Liver (tissue), 9 donors: Measurements from ENCODE around the gene GNG3. TPM values are rescaled to one million over a fixed set of nuclear protein-coding genes. Genes with fewer than 3 reads are reported as not detected.

Experiments
- DNase-seq: peaks from one replicate; pipeline ENCODE4 v3.0.0-alpha.2; 2017; ENCODE audit warnings: low spot score
- H3K27ac ChIP-seq, 2 donors: one replicate each; pipeline ENCODE4 v1.7.0; 2013; ENCODE audit warnings: inconsistent platforms in 2 of 2, low read length in 2 of 2, control low read depth in 1 of 2, low read depth in 1 of 2, mild to moderate bottlenecking in 1 of 2
- H3K27me3 ChIP-seq, 4 donors: one replicate each; pipeline versions ENCODE4 v1.6.1 to v1.7.0; 2013; ENCODE audit warnings: low read length in 3 of 4, inconsistent platforms in 1 of 4, mild to moderate bottlenecking in 1 of 4, moderate library complexity in 1 of 4; ENCODE audit not compliant: control insufficient read depth in 4 of 4, insufficient read depth in 4 of 4
- H3K36me3 ChIP-seq, 4 donors: one replicate each; pipeline versions ENCODE4 v1.6.1 to v1.7.0; 2013; ENCODE audit warnings: low read length in 3 of 4, mild to moderate bottlenecking in 3 of 4, low read depth in 1 of 4, moderate library complexity in 1 of 4; ENCODE audit not compliant: control insufficient read depth in 4 of 4, insufficient read depth in 3 of 4
- H3K4me1 ChIP-seq, 4 donors: one replicate each; pipeline versions ENCODE4 v1.6.1 to v1.7.0; 2013; ENCODE audit warnings: low read length in 3 of 4, mild to moderate bottlenecking in 3 of 4, moderate library complexity in 1 of 4; ENCODE audit not compliant: control insufficient read depth in 4 of 4, insufficient read depth in 4 of 4
- H3K4me3 ChIP-seq, 3 donors: one replicate each; pipeline versions ENCODE4 v1.6.1 to v1.7.0; 2013; ENCODE audit warnings: low read length in 3 of 3, control low read depth in 1 of 3, low read depth in 1 of 3, mild to moderate bottlenecking in 1 of 3
- H3K9ac ChIP-seq, 2 donors: one replicate each; pipeline ENCODE4 v1.7.0; 2013; ENCODE audit warnings: low read length in 2 of 2, mild to moderate bottlenecking in 2 of 2, moderate library complexity in 2 of 2, control low read depth in 1 of 2, low read depth in 1 of 2
- H3K9me3 ChIP-seq, 4 donors: one replicate each; pipeline versions ENCODE4 v1.6.1 to v1.7.0; 2013; ENCODE audit warnings: low read length in 3 of 4; ENCODE audit not compliant: control insufficient read depth in 4 of 4
- EGR1 ChIP-seq, 2 donors: IDR thresholded peaks; 2 replicates each; pipeline ENCODE4 v1.6.1; 2016 to 2018; ENCODE audit warnings: antibody characterized with exemption in 2 of 2, low read depth in 2 of 2
- FOXA1 ChIP-seq: IDR thresholded peaks from 2 replicates; pipeline ENCODE4 v1.6.1; 2016; ENCODE audit warnings: antibody characterized with exemption
- GABPA ChIP-seq, 2 donors: IDR thresholded peaks in 1 of 2; conservative IDR thresholded peaks in 1 of 2; 2 replicates each; pipeline ENCODE4 v1.6.1; 2016; ENCODE audit warnings: antibody characterized with exemption in 2 of 2, mild to moderate bottlenecking in 1 of 2, moderate library complexity in 1 of 2
- JUND ChIP-seq, 2 donors: IDR thresholded peaks; 2 replicates each; pipeline ENCODE4 v1.6.1; 2016; ENCODE audit warnings: antibody characterized with exemption in 2 of 2
- MAX ChIP-seq: IDR thresholded peaks from 2 replicates; pipeline ENCODE4 v1.6.1; 2016; ENCODE audit warnings: antibody characterized with exemption
- RAD21 ChIP-seq, 2 donors: IDR thresholded peaks; 2 replicates each; pipeline ENCODE4 v1.6.1; 2016; ENCODE audit warnings: antibody characterized with exemption in 2 of 2, mild to moderate bottlenecking in 2 of 2
- YY1 ChIP-seq: IDR thresholded peaks from 2 replicates; pipeline ENCODE4 v1.6.1; 2016; ENCODE audit warnings: antibody characterized with exemption, mild to moderate bottlenecking
- ZBTB33 ChIP-seq: IDR thresholded peaks from 2 replicates; pipeline ENCODE4 v1.6.1; 2016; ENCODE audit warnings: antibody characterized with exemption
- WGBS: extraction: QIAGEN DNeasy Blood & Tissue Kit; methylation state at CpG from one replicate; pipeline ENCODE4 v1.1.7; 2013; 5-methylcytosine and 5-hydroxymethylcytosine counted together
- polyA plus RNA-seq, 2 donors: library from polyadenylated mRNA; stranded (reverse) in 1 of 2; unstranded in 1 of 2; fragments of 200-250 nt in 1 of 2; fragments of >200 nt in 1 of 2; fragmentation: Nextera tagmentation in 1 of 2; extraction: Ambion mirVana in 1 of 2; gene quantifications; one replicate each; pipeline versions ENCODE4 v1.2.1 to v1.2.3, GENCODE V29; 2013 to 2015
- total RNA-seq, 2 donors: library from RNA; depleted of rRNA; stranded (reverse); fragments of >200 nt; gene quantifications; one replicate each; pipeline ENCODE4 v1.2.3, GENCODE V29; 2014
- TF ChIP-seq, protein P1 (sequence below): IDR thresholded peaks from 2 replicates; pipeline ENCODE4 v1.6.1; 2016; ENCODE audit warnings: antibody characterized with exemption, mild to moderate bottlenecking
- TF ChIP-seq, protein P2 (sequence below): IDR thresholded peaks from 2 replicates; pipeline ENCODE4 v1.6.1; 2016; ENCODE audit warnings: antibody characterized with exemption
- TF ChIP-seq, protein P3 (sequence below): fragments of 150-350 bp; IDR thresholded peaks from 2 replicates; pipeline ENCODE4 v1.5.1; 2017; ENCODE audit warnings: improper control_type of control experiment, low read depth, low read length; ENCODE audit not compliant: missing input control
- donor health status: healthy.
- donor health status: healthy.
- donor health status: healthy.
- donor health status: healthy.
- donor health status: healthy.

Gene GNG3
- total and polyA plus RNA-seq, 4 donors: 0.19 TPM; not detected in 3

DNA sequence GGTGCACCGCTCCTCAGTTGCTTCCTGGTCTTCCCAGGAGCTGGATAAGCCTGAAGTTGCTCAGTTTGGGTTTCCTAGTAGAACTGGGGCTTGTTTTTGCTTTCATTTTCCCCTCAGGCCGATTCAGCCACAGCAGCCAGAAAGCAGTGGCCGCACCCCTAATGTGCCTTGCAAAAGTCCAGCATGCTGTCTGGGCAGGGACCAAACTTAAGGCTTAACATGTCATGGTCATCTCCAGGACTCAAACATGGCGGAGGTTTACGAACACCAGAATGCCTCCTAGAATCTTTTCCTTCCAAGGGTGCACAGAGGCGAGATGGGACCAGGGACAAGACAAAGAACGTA lies 2.5 kb downstream of the GNG3 start:
- H3K27me3 ChIP-seq: no peaks in the 10 kb centered on the region
- peak overlapping the region; percentile 79 to 91 for H3K9ac ChIP-seq
- no peaks in the 10 kb centered on the region for H3K9me3 ChIP-seq
- DNase-seq: no peak
- peak overlapping the region; percentile 55 to 85 (median 56) for H3K4me3 ChIP-seq
- 65% methylated on average over 7 of the region's 7 CpGs for WGBS
- peaks cover 20 to 73% (median 60%) of the 10 kb centered on the region in 4 donors for H3K4me1 ChIP-seq
- peaks cover 0 to 9% (median 8%) of the 10 kb centered on the region in 4 donors for H3K36me3 ChIP-seq
- TF ChIP-seq, protein P1, sequence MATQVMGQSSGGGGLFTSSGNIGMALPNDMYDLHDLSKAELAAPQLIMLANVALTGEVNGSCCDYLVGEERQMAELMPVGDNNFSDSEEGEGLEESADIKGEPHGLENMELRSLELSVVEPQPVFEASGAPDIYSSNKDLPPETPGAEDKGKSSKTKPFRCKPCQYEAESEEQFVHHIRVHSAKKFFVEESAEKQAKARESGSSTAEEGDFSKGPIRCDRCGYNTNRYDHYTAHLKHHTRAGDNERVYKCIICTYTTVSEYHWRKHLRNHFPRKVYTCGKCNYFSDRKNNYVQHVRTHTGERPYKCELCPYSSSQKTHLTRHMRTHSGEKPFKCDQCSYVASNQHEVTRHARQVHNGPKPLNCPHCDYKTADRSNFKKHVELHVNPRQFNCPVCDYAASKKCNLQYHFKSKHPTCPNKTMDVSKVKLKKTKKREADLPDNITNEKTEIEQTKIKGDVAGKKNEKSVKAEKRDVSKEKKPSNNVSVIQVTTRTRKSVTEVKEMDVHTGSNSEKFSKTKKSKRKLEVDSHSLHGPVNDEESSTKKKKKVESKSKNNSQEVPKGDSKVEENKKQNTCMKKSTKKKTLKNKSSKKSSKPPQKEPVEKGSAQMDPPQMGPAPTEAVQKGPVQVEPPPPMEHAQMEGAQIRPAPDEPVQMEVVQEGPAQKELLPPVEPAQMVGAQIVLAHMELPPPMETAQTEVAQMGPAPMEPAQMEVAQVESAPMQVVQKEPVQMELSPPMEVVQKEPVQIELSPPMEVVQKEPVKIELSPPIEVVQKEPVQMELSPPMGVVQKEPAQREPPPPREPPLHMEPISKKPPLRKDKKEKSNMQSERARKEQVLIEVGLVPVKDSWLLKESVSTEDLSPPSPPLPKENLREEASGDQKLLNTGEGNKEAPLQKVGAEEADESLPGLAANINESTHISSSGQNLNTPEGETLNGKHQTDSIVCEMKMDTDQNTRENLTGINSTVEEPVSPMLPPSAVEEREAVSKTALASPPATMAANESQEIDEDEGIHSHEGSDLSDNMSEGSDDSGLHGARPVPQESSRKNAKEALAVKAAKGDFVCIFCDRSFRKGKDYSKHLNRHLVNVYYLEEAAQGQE: no peak
- TF ChIP-seq EGR1 (IDR thresholded peaks at IDR 0.05; ENCODE audit: low read depth in 2 of 2) (no peak), GABPA (IDR thresholded peaks at IDR 0.05 in 1 of 2, conservative IDR thresholded peaks at IDR 0.05 in 1 of 2) (no peak), YY1 (no peak), JUND (IDR thresholded peaks at IDR 0.05) (no peak), RAD21 (IDR thresholded peaks at IDR 0.05) (no peak), MAX (no peak), ZBTB33 (no peak)
- TF ChIP-seq, protein P2, sequence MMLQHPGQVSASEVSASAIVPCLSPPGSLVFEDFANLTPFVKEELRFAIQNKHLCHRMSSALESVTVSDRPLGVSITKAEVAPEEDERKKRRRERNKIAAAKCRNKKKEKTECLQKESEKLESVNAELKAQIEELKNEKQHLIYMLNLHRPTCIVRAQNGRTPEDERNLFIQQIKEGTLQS: no peak
- TF ChIP-seq, protein P3, sequence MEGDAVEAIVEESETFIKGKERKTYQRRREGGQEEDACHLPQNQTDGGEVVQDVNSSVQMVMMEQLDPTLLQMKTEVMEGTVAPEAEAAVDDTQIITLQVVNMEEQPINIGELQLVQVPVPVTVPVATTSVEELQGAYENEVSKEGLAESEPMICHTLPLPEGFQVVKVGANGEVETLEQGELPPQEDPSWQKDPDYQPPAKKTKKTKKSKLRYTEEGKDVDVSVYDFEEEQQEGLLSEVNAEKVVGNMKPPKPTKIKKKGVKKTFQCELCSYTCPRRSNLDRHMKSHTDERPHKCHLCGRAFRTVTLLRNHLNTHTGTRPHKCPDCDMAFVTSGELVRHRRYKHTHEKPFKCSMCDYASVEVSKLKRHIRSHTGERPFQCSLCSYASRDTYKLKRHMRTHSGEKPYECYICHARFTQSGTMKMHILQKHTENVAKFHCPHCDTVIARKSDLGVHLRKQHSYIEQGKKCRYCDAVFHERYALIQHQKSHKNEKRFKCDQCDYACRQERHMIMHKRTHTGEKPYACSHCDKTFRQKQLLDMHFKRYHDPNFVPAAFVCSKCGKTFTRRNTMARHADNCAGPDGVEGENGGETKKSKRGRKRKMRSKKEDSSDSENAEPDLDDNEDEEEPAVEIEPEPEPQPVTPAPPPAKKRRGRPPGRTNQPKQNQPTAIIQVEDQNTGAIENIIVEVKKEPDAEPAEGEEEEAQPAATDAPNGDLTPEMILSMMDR: no peak
- peak overlapping the region; percentile 93 to 95 for H3K27ac ChIP-seq

DNA sequence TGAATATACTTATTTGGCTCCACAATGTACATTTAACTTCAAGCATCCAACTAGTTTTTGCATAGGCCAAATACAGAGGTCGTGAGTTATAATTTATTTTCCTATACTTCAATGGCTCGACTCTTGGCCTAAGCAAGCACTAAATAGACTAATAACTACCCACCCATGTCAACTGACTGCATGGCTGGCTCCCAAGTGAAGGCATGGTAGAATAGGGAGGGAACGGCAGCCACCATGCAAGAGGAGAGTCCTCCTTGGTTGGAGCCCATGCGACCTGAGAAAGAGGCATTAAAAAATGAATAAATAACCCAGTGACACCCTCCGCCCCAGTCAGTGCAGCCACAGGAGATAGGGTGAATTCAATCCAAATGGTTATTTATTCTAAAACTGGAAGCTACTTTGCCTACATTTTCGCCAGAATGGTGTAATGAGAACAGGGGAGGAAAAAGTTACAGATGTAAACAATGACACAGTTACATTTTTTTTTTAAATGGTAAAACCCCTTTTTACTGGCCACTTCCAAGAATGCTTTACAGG lies 4.9 kb downstream of the GNG3 start:
- peaks cover 17 to 65% (median 50%) of the 10 kb centered on the region in 4 donors for H3K4me1 ChIP-seq

More for the DNA sequence above, 4.9 kb downstream of the GNG3 start:
- WGBS: 57% methylated on average over 6 of the region's 6 CpGs
- H3K27me3 ChIP-seq: no peaks in the 10 kb centered on the region
- H3K27ac ChIP-seq: peak overlapping the region; percentile 86 to 94
- peaks cover 3 to 31% (median 30%) of the 10 kb centered on the region in 4 donors for H3K36me3 ChIP-seq
- H3K9ac ChIP-seq: peak overlapping the region in 1 of 2 donors; percentile 49
- H3K4me3 ChIP-seq: no peak overlapping the region
- no peaks in the 10 kb centered on the region for H3K9me3 ChIP-seq
- no peak for DNase-seq
- TF ChIP-seq FOXA1: no peak
- TF ChIP-seq JUND (IDR thresholded peaks at IDR 0.05): no peak
